Lower leg skin (tissue), 3 donors: ENCODE data around the gene CD9.

Experiments
- CTCF ChIP-seq, 3 donors: fragments of 450-650 bp; IDR thresholded peaks; one replicate each; pipeline ENCODE4 v1.5.1; 2016; ENCODE audit warnings: antibody characterized with exemption in 3 of 3, mild to moderate bottlenecking in 3 of 3, moderate library complexity in 2 of 3
- POLR2A ChIP-seq, 2 donors: fragments of 450-650 bp; IDR thresholded peaks; one replicate each; pipeline ENCODE4 v1.6.1; 2016 to 2017; ENCODE audit warnings: antibody characterized with exemption in 2 of 2, mild to moderate bottlenecking in 1 of 2, moderate library complexity in 1 of 2

- TF ChIP-seq POLR2A (IDR thresholded peaks at IDR 0.05) (no peak), CTCF (IDR thresholded peaks at IDR 0.05) (no peak)
Measured at GRCh38 chr12:6193853-6194815, 6.1 kb upstream of the CD9 start.
